ENCODE measurements around the gene ALDH1B1. TPM values are rescaled to one million over a fixed set of nuclear protein-coding genes. Genes with fewer than 3 reads are reported as not detected.
"Not testable (repeated sequence)": the region's sequence is repeated elsewhere in the genome, so short reads cannot be mapped to it uniquely, and the experiment has no call there.

The ALDH1B1 gene
- total RNA-seq, 4 donors from 2014 or later, result 22.1 to 58.5 (median 28.0) TPM

- Histone ChIP-seq H3K9me3 (no peaks in the 10 kb centered on the region), H3K27ac (no peak overlapping the region), H3K36me3 (no peaks in the 10 kb centered on the region), H3K4me3 (no peak overlapping the region), H3K4me1 (no peaks in the 10 kb centered on the region), H3K27me3 (no peaks in the 10 kb centered on the region)
- DNase-seq, result peak in 1 of 2 donors; percentile 7
- intact Hi-C loops (cut with DNase I; ENCODE audit: low total_unique reads), result no loop called here
- no peak for TF ChIP-seq CTCF (IDR thresholded peaks at IDR 0.05)
- TF ChIP-seq POLR2A (IDR thresholded peaks at IDR 0.05), result no peak
Measured at GRCh38 chr9:38374847-38375571, 17.5 kb upstream of the ALDH1B1 start.

- DNase-seq, result peak in 1 of 2 donors; percentile 9
- TF ChIP-seq POLR2A (IDR thresholded peaks at IDR 0.05) (no peak), CTCF (IDR thresholded peaks at IDR 0.05) (no peak)
- H3K9me3 ChIP-seq, result no peaks in the 10 kb centered on the region
- no peaks in the 10 kb centered on the region for H3K36me3 ChIP-seq
- H3K27me3 ChIP-seq, result no peaks in the 10 kb centered on the region
- H3K4me1 ChIP-seq, result no peaks in the 10 kb centered on the region
- H3K4me3 ChIP-seq, result no peak overlapping the region
- H3K27ac ChIP-seq, result no peak overlapping the region
- intact Hi-C loops (cut with DNase I; ENCODE audit: low total_unique reads), result no loop called here
Measured at GRCh38 chr9:38375572-38375963, 16.9 kb upstream of the ALDH1B1 start.

GRCh38 chr9:38376021-38376670 lies 16.4 kb upstream of the ALDH1B1 start:
- intact Hi-C loops (cut with DNase I; ENCODE audit: low total_unique reads), result no loop called here
- no peak overlapping the region for H3K27ac ChIP-seq
- H3K4me1 ChIP-seq, result no peaks in the 10 kb centered on the region

GRCh38 chr9:38377336-38378083 lies 15.0 kb upstream of the ALDH1B1 start:
- H3K4me3 ChIP-seq; H3K27me3 ChIP-seq; H3K27ac ChIP-seq; H3K36me3 ChIP-seq; H3K4me1 ChIP-seq; H3K9me3 ChIP-seq; intact Hi-C loops (cut with DNase I; ENCODE audit: low total_unique reads): not testable (repeated sequence)
- DNase-seq, result peak in 1 of 2 donors; percentile 5

More at GRCh38 chr9:38376021-38376670, 16.4 kb upstream of the ALDH1B1 start:
- H3K27me3 ChIP-seq, result no peaks in the 10 kb centered on the region
- TF ChIP-seq CTCF (IDR thresholded peaks at IDR 0.05) (no peak), POLR2A (IDR thresholded peaks at IDR 0.05) (no peak)
- no peaks in the 10 kb centered on the region for H3K36me3 ChIP-seq
- DNase-seq, result no peak
- no peaks in the 10 kb centered on the region for H3K9me3 ChIP-seq
- no peak overlapping the region for H3K4me3 ChIP-seq

GRCh38 chr9:38380230-38380871 lies 12.2 kb upstream of the ALDH1B1 start:
- Histone ChIP-seq H3K27ac (peak overlapping the region; percentile 89 to 90), H3K27me3 (no peaks in the 10 kb centered on the region), H3K9me3 (no peaks in the 10 kb centered on the region), H3K4me3 (no peak overlapping the region), H3K36me3 (no peaks in the 10 kb centered on the region), H3K4me1 (no peaks in the 10 kb centered on the region)
- intact Hi-C loops (cut with DNase I; ENCODE audit: low total_unique reads), result no loop called here
- TF ChIP-seq CTCF (IDR thresholded peaks at IDR 0.05) (no peak), POLR2A (IDR thresholded peaks at IDR 0.05) (no peak)
- no peak for DNase-seq

Data from uterus (tissue), 4 donors.